ENCODE measurements around the gene NMT1.

Gene NMT1

GRCh38 chr17:45106582-45106981 lies 45.5 kb downstream of the NMT1 start:
- FAIRE-seq: no peak

- no peak for FAIRE-seq
Measured at GRCh38 chr17:45107293-45108010, 46.3 kb downstream of the NMT1 start.

- no peak for FAIRE-seq
Measured at GRCh38 chr17:45108051-45108450, 46.9 kb downstream of the NMT1 start.

GRCh38 chr17:45108595-45109521 lies 47.7 kb downstream of the NMT1 start:
- FAIRE-seq: no peak

GRCh38 chr17:45110676-45111611 lies 49.8 kb downstream of the NMT1 start:
- FAIRE-seq: no peak

GRCh38 chr17:45111850-45112249 lies 50.7 kb downstream of the NMT1 start:
- FAIRE-seq: no peak

- no peak for FAIRE-seq
Measured at GRCh38 chr17:45112559-45113423, 51.7 kb downstream of the NMT1 start.

- no peak for FAIRE-seq
Measured at GRCh38 chr17:45113424-45113754, 52.3 kb downstream of the NMT1 start.

- no peak for FAIRE-seq
Measured at GRCh38 chr17:45114117-45114932, 53.2 kb downstream of the NMT1 start.

- no peak for FAIRE-seq
Measured at GRCh38 chr17:45115015-45115625, 54.0 kb downstream of the NMT1 start.

GRCh38 chr17:45115871-45116270 lies 54.8 kb downstream of the NMT1 start:
- no peak for FAIRE-seq

GRCh38 chr17:45116434-45117016 lies 55.4 kb downstream of the NMT1 start:
- no peak for FAIRE-seq

GRCh38 chr17:45117334-45117733 lies 56.2 kb downstream of the NMT1 start:
- FAIRE-seq: no peak

GRCh38 chr17:45117848-45118646 lies 56.9 kb downstream of the NMT1 start:
- FAIRE-seq: no peak

GRCh38 chr17:45118691-45119090 lies 57.6 kb downstream of the NMT1 start:
- FAIRE-seq: no peak

GRCh38 chr17:45119964-45120363 lies 58.8 kb downstream of the NMT1 start:
- no peak for FAIRE-seq

GRCh38 chr17:45120558-45120957 lies 59.4 kb downstream of the NMT1 start:
- no peak for FAIRE-seq

GRCh38 chr17:45121055-45121454 lies 59.9 kb downstream of the NMT1 start:
- no peak for FAIRE-seq

GRCh38 chr17:45123076-45123770 lies 62.1 kb downstream of the NMT1 start:
- no peak for FAIRE-seq
